A549 (cell line): ENCODE data around the gene TMEM217.

Experiments used
- CBX2 ChIP-seq: fragments of 200-600 bp; sonication (generic); IDR thresholded peaks from 2 replicates; pipeline ENCODE4 v1.6.1; 2016; ENCODE audit warnings: low read depth, mild to moderate bottlenecking, borderline replicate concordance
- EP300 ChIP-seq, 2 experiments: fragments of >200 bp; sonication (Bioruptor Twin); formaldehyde crosslinking; IDR thresholded peaks; 2 replicates in 1 of 2; 3 replicates in 1 of 2; pipeline ENCODE4 v1.6.1; 2016 to 2017
- NFE2L2 ChIP-seq: fragments of 150-350 bp; conservative IDR thresholded peaks from 2 replicates; pipeline ENCODE4 v1.6.1; 2014; ENCODE audit warnings: low read length
- POLR2A ChIP-seq: IDR thresholded peaks from 2 replicates; pipeline ENCODE4 v1.6.1; 2012; ENCODE audit warnings: mild to moderate bottlenecking, low read length
- RAD21 ChIP-seq, 2 experiments: fragments of >200 bp in 1 of 2; sonication (Bioruptor Twin) in 1 of 2; formaldehyde crosslinking in 1 of 2; IDR thresholded peaks in 1 of 2; conservative IDR thresholded peaks in 1 of 2; 2 replicates in 1 of 2; 3 replicates in 1 of 2; pipeline ENCODE4 v1.6.1; 2012 to 2018; ENCODE audit warnings: inconsistent platforms in 1 of 2
- RCOR1 ChIP-seq: fragments of 150-350 bp; IDR thresholded peaks from 2 replicates; pipeline ENCODE4 v1.6.1; 2014; ENCODE audit warnings: antibody characterized with exemption, low read length, low read depth
- RFX5 ChIP-seq: fragments of 450-650 bp; IDR thresholded peaks from 2 replicates; pipeline ENCODE4 v1.7.1; 2014; ENCODE audit warnings: antibody characterized with exemption, mild to moderate bottlenecking, moderate library complexity
- TF ChIP-seq, protein P1 (sequence below): fragments of >200 bp; sonication (Bioruptor Twin); formaldehyde crosslinking; IDR thresholded peaks from 3 replicates; pipeline ENCODE4 v1.5.1; 2016

DNA sequence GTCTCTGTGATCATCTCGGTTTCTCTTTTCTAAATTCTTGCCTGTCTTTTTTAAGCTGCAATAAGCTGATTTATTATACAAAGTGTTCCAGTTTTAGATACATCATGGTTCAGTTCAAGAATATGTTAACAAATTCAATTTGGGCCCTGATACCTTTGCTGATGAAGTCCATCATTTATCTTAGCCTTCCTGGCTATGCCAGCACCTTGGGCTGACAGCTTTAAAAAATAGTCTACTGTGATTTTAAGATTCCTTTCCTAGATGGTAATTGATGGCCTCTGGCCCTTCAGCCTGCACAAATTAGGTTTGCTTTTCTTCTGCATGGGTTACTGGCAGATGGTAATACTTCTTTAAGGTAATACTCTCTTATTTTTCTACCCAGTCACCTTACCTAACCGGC lies 7.1 kb upstream of the TMEM217 start:
- TF ChIP-seq POLR2A (no peak), RFX5 (no peak), NFE2L2 (no peak), RCOR1 (no peak), EP300 (IDR thresholded peaks at IDR 0.05) (no peak), RAD21 (conservative IDR thresholded peaks at IDR 0.05 in 1 of 2, IDR thresholded peaks at IDR 0.05 in 1 of 2) (no peak), CBX2 (no peak)
- TF ChIP-seq, protein P1, sequence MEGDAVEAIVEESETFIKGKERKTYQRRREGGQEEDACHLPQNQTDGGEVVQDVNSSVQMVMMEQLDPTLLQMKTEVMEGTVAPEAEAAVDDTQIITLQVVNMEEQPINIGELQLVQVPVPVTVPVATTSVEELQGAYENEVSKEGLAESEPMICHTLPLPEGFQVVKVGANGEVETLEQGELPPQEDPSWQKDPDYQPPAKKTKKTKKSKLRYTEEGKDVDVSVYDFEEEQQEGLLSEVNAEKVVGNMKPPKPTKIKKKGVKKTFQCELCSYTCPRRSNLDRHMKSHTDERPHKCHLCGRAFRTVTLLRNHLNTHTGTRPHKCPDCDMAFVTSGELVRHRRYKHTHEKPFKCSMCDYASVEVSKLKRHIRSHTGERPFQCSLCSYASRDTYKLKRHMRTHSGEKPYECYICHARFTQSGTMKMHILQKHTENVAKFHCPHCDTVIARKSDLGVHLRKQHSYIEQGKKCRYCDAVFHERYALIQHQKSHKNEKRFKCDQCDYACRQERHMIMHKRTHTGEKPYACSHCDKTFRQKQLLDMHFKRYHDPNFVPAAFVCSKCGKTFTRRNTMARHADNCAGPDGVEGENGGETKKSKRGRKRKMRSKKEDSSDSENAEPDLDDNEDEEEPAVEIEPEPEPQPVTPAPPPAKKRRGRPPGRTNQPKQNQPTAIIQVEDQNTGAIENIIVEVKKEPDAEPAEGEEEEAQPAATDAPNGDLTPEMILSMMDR = no peak
